ENCODE results near the gene PLA2G4F.

DNA sequence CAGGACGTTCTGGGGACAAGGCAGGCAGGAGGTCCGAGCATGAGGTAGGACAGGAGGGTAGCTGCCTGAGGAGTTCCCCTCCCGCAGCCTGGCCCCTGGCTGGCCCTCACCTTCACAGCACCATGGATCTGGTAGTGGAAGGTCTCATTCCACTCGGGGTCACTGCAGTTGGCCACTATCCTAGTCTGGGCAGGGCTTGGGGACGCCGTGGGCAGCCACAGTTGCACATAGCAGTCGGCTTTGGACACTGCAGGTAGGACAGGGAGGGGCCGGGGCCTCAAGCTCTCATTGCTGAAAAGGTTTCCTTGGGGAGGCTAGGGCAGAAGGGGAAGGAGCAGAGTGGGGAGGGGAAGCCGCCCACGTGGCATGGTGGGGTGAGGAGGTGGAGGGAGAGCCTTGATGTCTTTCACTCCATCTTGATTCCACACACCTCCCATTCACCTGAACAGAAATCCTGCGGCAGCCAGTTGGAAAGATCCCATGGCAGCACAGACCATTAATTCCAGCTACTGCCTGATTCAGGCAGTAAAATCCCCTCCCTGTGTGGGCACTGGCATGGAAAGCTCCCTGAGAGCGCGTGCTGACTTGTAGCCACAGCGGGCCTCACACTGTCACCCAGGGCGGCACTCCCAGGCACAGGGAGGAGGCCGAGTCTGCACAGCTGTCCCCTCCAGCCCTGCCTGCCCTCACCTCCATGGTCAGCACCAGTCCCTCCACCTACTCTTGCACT lies 2.1 kb downstream of the PLA2G4F start:
- TF ChIP-seq POLR2A (IDR thresholded peaks at IDR 0.05; ENCODE audit: low read length) (no peak), GATA1 (IDR thresholded peaks at IDR 0.05; ENCODE audit: low read depth, low read length) (no peak)
